ENCODE data around the gene SLC6A20.
A peak's percentile ranks its signal among the peaks of the same experiment; 100 is the strongest.
"Not testable (repeated sequence)": the region's sequence is repeated elsewhere in the genome, so short reads cannot be mapped to it uniquely, and the experiment has no call there.

Gene SLC6A20

GRCh38 chr3:45777746-45778386, 18.5 kb downstream of the SLC6A20 start:
- DNase-seq = no peak

- no peak for DNase-seq
These were observed 19.1 kb downstream of the SLC6A20 start for GRCh38 chr3:45777111-45777745.

GRCh38 chr3:45776611-45777010, 19.7 kb downstream of the SLC6A20 start:
- no peak for DNase-seq

GRCh38 chr3:45776301-45776595, 20.1 kb downstream of the SLC6A20 start:
- DNase-seq = no peak

- DNase-seq = no peak
These were observed 20.6 kb downstream of the SLC6A20 start for GRCh38 chr3:45775571-45776300.

- no peak for DNase-seq
These were observed 21.5 kb downstream of the SLC6A20 start for GRCh38 chr3:45774581-45775521.

- DNase-seq = no peak
These were observed 22.5 kb downstream of the SLC6A20 start for GRCh38 chr3:45773714-45774449.

- DNase-seq = no peak
These were observed 23.3 kb downstream of the SLC6A20 start for GRCh38 chr3:45773072-45773471.

GRCh38 chr3:45772341-45773035, 23.8 kb downstream of the SLC6A20 start:
- DNase-seq = no peak

- no peak for DNase-seq
These were observed 24.5 kb downstream of the SLC6A20 start for GRCh38 chr3:45771831-45772230.

- no peak for DNase-seq
These were observed 25.1 kb downstream of the SLC6A20 start for GRCh38 chr3:45771166-45771775.

GRCh38 chr3:45765958-45766357, 30.4 kb downstream of the SLC6A20 start:
- no peak for DNase-seq

GRCh38 chr3:45765266-45765851, 31.0 kb downstream of the SLC6A20 start:
- DNase-seq = no peak

- no peak for DNase-seq
These were observed 33.0 kb downstream of the SLC6A20 start for GRCh38 chr3:45763303-45763675.

GRCh38 chr3:45762647-45763302, 33.6 kb downstream of the SLC6A20 start:
- no peak for DNase-seq

GRCh38 chr3:45761831-45762230, 34.5 kb downstream of the SLC6A20 start:
- DNase-seq = no peak

- peak; percentile 58 for DNase-seq
These were observed 35.2 kb downstream of the SLC6A20 start for GRCh38 chr3:45760878-45761711.

- DNase-seq = no peak
These were observed 36.5 kb downstream of the SLC6A20 start for GRCh38 chr3:45759851-45760250.

GRCh38 chr3:45758871-45759270, 37.5 kb downstream of the SLC6A20 start:
- DNase-seq = no peak

- DNase-seq = not testable (repeated sequence)
These were observed 39.2 kb downstream of the SLC6A20 start for GRCh38 chr3:45757141-45757540.

Measured in EL (cell line).